Measurements from ENCODE around the gene DNAH6.

DNA sequence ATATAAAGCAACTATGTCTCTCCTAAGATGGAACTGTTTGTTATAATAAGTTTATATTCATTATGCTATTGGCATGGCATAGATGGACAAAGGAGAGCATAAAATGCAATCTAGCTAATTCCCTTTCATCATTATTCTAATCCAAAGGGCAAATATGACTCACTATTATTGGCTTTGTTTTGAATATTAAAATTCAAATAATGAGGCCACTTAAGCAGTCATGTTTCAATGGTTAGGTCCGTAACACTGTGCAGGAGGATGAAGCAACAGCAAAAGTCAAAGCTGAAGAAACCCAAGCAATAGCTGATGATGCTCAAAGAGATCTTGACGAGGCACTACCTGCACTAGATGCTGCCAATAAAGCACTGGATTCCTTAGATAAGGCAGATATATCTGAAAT lies 187.5 kb downstream of the DNAH6 start:
- TF ChIP-seq, protein P1, sequence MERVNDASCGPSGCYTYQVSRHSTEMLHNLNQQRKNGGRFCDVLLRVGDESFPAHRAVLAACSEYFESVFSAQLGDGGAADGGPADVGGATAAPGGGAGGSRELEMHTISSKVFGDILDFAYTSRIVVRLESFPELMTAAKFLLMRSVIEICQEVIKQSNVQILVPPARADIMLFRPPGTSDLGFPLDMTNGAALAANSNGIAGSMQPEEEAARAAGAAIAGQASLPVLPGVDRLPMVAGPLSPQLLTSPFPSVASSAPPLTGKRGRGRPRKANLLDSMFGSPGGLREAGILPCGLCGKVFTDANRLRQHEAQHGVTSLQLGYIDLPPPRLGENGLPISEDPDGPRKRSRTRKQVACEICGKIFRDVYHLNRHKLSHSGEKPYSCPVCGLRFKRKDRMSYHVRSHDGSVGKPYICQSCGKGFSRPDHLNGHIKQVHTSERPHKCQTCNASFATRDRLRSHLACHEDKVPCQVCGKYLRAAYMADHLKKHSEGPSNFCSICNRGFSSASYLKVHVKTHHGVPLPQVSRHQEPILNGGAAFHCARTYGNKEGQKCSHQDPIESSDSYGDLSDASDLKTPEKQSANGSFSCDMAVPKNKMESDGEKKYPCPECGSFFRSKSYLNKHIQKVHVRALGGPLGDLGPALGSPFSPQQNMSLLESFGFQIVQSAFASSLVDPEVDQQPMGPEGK (CRISPR knock-in tag; IDR thresholded peaks at IDR 0.05; ENCODE audit: borderline replicate concordance): no peak
- TF ChIP-seq, protein P2, sequence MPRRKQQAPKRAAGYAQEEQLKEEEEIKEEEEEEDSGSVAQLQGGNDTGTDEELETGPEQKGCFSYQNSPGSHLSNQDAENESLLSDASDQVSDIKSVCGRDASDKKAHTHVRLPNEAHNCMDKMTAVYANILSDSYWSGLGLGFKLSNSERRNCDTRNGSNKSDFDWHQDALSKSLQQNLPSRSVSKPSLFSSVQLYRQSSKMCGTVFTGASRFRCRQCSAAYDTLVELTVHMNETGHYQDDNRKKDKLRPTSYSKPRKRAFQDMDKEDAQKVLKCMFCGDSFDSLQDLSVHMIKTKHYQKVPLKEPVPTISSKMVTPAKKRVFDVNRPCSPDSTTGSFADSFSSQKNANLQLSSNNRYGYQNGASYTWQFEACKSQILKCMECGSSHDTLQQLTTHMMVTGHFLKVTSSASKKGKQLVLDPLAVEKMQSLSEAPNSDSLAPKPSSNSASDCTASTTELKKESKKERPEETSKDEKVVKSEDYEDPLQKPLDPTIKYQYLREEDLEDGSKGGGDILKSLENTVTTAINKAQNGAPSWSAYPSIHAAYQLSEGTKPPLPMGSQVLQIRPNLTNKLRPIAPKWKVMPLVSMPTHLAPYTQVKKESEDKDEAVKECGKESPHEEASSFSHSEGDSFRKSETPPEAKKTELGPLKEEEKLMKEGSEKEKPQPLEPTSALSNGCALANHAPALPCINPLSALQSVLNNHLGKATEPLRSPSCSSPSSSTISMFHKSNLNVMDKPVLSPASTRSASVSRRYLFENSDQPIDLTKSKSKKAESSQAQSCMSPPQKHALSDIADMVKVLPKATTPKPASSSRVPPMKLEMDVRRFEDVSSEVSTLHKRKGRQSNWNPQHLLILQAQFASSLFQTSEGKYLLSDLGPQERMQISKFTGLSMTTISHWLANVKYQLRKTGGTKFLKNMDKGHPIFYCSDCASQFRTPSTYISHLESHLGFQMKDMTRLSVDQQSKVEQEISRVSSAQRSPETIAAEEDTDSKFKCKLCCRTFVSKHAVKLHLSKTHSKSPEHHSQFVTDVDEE (CRISPR knock-in tag; IDR thresholded peaks at IDR 0.05): no peak
- no peak for TF ChIP-seq CSDC2 (CRISPR knock-in tag; IDR thresholded peaks at IDR 0.05)

All from SK-N-SH treated with all-trans-retinoic acid at 6 μM for 48 hours (cell line).